ENCODE measurements around the gene BACH2. TPM values are rescaled to one million over a fixed set of nuclear protein-coding genes. Genes with fewer than 3 reads are reported as not detected.

Gene BACH2
- polyA plus RNA-seq, 1 of the 3 experiments (the other 2 are of a cell fraction), result 0.46 TPM

DNA sequence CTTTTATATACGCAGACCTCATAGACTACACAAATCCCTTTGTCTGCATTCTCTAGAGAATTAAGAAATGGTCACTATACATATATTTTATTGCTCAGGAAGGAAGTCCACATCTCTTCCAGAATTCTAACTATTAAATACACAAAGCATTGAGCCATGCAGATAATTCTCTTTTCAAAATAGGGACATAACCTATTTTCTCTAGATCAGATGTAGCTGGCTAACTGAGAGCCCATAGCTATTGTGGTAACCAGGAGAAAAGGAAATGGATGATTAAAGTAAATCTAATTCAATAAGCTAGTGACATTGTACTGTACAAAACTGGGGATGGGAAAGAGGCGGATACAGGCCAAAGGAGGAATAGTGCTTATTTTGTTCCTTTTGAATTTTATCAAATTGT lies 137.2 kb downstream of the BACH2 start:
- H3K27ac ChIP-seq (ENCODE audit: low read depth in 2 of 2, low read length in 1 of 2), result peak overlapping the region in 1 of 2 experiments; percentile 94; a peak in 2 of 4 replicates
- H2AFZ ChIP-seq (ENCODE audit: low read depth), result no peak overlapping the region
- H3K36me3 ChIP-seq (replicated peaks in 1 of 2; ENCODE audit: control insufficient read depth in 1 of 2, insufficient read depth in 2 of 2, low read length in 1 of 2), result no peaks in the 10 kb centered on the region
- H3K27me3 ChIP-seq (ENCODE audit: insufficient read depth), result no peaks in the 10 kb centered on the region
- no peaks in the 10 kb centered on the region for H3K9me3 ChIP-seq
- 77% methylated on average over 2 of the region's 2 CpGs for WGBS (ENCODE audit: low lambda C conversion rate)
- 0 out of 4 replicates have a peak, but pooled peaks of 1 of the 2 experiments have one; percentile 14 for TF ChIP-seq EP300 (IDR thresholded peaks at IDR 0.05; ENCODE audit: borderline replicate concordance in 1 of 2, low read depth in 1 of 2, low read length in 1 of 2)
- TF ChIP-seq TCF12 (IDR thresholded peaks at IDR 0.05), result no peak; the same call in 1 of the 2 replicates
- TF ChIP-seq RAD21 (IDR thresholded peaks at IDR 0.05; ENCODE audit: low read length), result peak; percentile 14; the same call in 1 of the 2 replicates
- TF ChIP-seq SIN3A (IDR thresholded peaks at IDR 0.05; ENCODE audit: borderline replicate concordance, low read depth, low read length), result no peak
- no peak for TF ChIP-seq TEAD4 (IDR thresholded peaks at IDR 0.05; ENCODE audit: borderline replicate concordance, insufficient read depth)
- ChIA-PET CTCF (interaction anchor here (0.6 to 1.5 kb wide), 6 partner anchors 21 to 318 kb away, joined by 3 to 5 read pairs (median 4); no protein-coding TSS in a partner anchor), POLR2A (interaction anchor here (0.7 to 1.0 kb wide), 3 partner anchors 59 to 181 kb away, joined by 3 to 11 read pairs (median 4); no protein-coding TSS in a partner anchor)
- H3K4me3 ChIP-seq (ENCODE audit: low read depth in 2 of 2, low read length in 1 of 2), result no peak overlapping the region
- no peak overlapping the region for H3K9ac ChIP-seq
- H3K4me2 ChIP-seq, result no peak overlapping the region
- DNase-seq, result peak; percentile 34
- no peaks in the 10 kb centered on the region for H4K20me1 ChIP-seq (ENCODE audit: insufficient read depth)
- H3K79me2 ChIP-seq (ENCODE audit: insufficient read depth), result no peaks in the 10 kb centered on the region
- no peaks in the 10 kb centered on the region for H3K9me2 ChIP-seq
- H3F3A ChIP-seq (replicated peaks; ENCODE audit: insufficient read depth), result no peaks in the 10 kb centered on the region
- peaks cover 0 to 25% of the 10 kb centered on the region in 2 experiments; a peak in 3 of 4 replicates for H3K4me1 ChIP-seq (ENCODE audit: control insufficient read depth in 1 of 2, insufficient read depth in 2 of 2, low read depth in 1 of 2, low read length in 1 of 2)

DNA sequence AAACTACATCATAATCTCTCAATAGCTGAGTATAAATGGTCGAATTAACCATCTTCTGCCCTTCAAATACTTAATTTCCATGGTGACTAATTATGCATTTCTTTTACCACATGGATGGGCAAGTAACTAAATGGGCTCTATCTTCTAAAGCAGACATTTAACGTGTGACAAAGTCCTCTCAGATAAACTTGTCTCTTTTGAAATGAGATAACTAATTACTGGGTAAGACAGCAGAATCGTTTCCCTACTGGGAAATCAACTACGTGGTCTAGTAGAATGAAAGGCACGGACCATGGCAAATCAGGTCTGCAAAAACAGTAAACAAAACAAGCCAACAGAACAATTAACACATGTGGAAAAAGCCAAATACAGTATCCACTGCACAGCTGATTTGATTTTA lies 137.7 kb downstream of the BACH2 start:
- ChIA-PET CTCF (interaction anchor here (0.6 to 1.5 kb wide), 5 partner anchors 10 to 318 kb away, joined by 3 to 5 read pairs (median 3); no protein-coding TSS in a partner anchor), POLR2A (interaction anchor here (0.7 kb wide), 1 partner anchor 60 kb away, joined by 4 read pairs; no protein-coding TSS in a partner anchor)
- Histone ChIP-seq H4K20me1 (ENCODE audit: insufficient read depth) (no peaks in the 10 kb centered on the region), H3K79me2 (ENCODE audit: insufficient read depth) (no peaks in the 10 kb centered on the region), H3K9me2 (no peaks in the 10 kb centered on the region), H3K36me3 (replicated peaks in 1 of 2; ENCODE audit: control insufficient read depth in 1 of 2, insufficient read depth in 2 of 2, low read length in 1 of 2) (no peaks in the 10 kb centered on the region), H3K4me2 (no peak overlapping the region), H3K4me1 (ENCODE audit: control insufficient read depth in 1 of 2, insufficient read depth in 2 of 2, low read depth in 1 of 2, low read length in 1 of 2) (peaks cover 0 to 25% of the 10 kb centered on the region in 2 experiments; a peak in 3 of 4 replicates), H3K9me3 (no peaks in the 10 kb centered on the region), H2AFZ (ENCODE audit: low read depth) (no peak overlapping the region), H3K27ac (ENCODE audit: low read depth in 2 of 2, low read length in 1 of 2) (peak overlapping the region in 1 of 2 experiments; percentile 94; a peak in 2 of 4 replicates), H3K27me3 (ENCODE audit: insufficient read depth) (no peaks in the 10 kb centered on the region), H3F3A (replicated peaks; ENCODE audit: insufficient read depth) (no peaks in the 10 kb centered on the region), H3K9ac (no peak overlapping the region), H3K4me3 (ENCODE audit: low read depth in 2 of 2, low read length in 1 of 2) (no peak overlapping the region)
- DNase-seq, result no peak
- WGBS (ENCODE audit: low lambda C conversion rate), result 52% methylated on average over 5 of the region's 5 CpGs
- TF ChIP-seq, protein P1, sequence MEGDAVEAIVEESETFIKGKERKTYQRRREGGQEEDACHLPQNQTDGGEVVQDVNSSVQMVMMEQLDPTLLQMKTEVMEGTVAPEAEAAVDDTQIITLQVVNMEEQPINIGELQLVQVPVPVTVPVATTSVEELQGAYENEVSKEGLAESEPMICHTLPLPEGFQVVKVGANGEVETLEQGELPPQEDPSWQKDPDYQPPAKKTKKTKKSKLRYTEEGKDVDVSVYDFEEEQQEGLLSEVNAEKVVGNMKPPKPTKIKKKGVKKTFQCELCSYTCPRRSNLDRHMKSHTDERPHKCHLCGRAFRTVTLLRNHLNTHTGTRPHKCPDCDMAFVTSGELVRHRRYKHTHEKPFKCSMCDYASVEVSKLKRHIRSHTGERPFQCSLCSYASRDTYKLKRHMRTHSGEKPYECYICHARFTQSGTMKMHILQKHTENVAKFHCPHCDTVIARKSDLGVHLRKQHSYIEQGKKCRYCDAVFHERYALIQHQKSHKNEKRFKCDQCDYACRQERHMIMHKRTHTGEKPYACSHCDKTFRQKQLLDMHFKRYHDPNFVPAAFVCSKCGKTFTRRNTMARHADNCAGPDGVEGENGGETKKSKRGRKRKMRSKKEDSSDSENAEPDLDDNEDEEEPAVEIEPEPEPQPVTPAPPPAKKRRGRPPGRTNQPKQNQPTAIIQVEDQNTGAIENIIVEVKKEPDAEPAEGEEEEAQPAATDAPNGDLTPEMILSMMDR (IDR thresholded peaks at IDR 0.05), result no peak
- TF ChIP-seq, protein P2, sequence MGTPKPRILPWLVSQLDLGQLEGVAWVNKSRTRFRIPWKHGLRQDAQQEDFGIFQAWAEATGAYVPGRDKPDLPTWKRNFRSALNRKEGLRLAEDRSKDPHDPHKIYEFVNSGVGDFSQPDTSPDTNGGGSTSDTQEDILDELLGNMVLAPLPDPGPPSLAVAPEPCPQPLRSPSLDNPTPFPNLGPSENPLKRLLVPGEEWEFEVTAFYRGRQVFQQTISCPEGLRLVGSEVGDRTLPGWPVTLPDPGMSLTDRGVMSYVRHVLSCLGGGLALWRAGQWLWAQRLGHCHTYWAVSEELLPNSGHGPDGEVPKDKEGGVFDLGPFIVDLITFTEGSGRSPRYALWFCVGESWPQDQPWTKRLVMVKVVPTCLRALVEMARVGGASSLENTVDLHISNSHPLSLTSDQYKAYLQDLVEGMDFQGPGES (IDR thresholded peaks at IDR 0.05; ENCODE audit: low read depth, low read length), result no peak
- TF ChIP-seq, protein P3, sequence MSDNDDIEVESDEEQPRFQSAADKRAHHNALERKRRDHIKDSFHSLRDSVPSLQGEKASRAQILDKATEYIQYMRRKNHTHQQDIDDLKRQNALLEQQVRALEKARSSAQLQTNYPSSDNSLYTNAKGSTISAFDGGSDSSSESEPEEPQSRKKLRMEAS (IDR thresholded peaks at IDR 0.05; ENCODE audit: low read depth), result no peak
- TF ChIP-seq RXRA (IDR thresholded peaks at IDR 0.05; ENCODE audit: borderline replicate concordance, low read depth) (no peak), MEF2A (IDR thresholded peaks at IDR 0.05; ENCODE audit: borderline replicate concordance, low read depth) (no peak), FOXM1 (IDR thresholded peaks at IDR 0.05; ENCODE audit: low read depth) (no peak), TCF12 (IDR thresholded peaks at IDR 0.05) (no peak)

All from SK-N-SH (cell line).